KMS-11 (cell line): Measurements from ENCODE around the gene ITPRIPL2.

Experiments
- H2AFZ ChIP-seq: fragments of 200-600 bp; sonication (generic); 2 replicates; pipeline ENCODE4 v1.6.1; 2016; ENCODE audit warnings: antibody characterized with exemption, mixed run types, low read depth
- H3K27ac ChIP-seq: fragments of 200-600 bp; sonication (generic); 2 replicates; pipeline ENCODE4 v1.6.1; 2016; ENCODE audit warnings: mild to moderate bottlenecking, mixed run types
- H3K27me3 ChIP-seq: fragments of 200-600 bp; sonication (generic); 2 replicates; pipeline ENCODE4 v1.6.1; 2017; ENCODE audit warnings: mild to moderate bottlenecking, low read depth, mixed run types, moderate library complexity; ENCODE audit not compliant: insufficient read depth
- H3K36me3 ChIP-seq: fragments of 200-600 bp; sonication (generic); 2 replicates; pipeline ENCODE4 v1.6.1; 2017; ENCODE audit warnings: mild to moderate bottlenecking, mixed run types; ENCODE audit not compliant: insufficient read depth
- H3K4me1 ChIP-seq: fragments of 200-600 bp; sonication (generic); 2 replicates; pipeline ENCODE4 v1.6.1; 2016; ENCODE audit warnings: mild to moderate bottlenecking, low read depth, mixed run types; ENCODE audit not compliant: poor library complexity, severe bottlenecking
- H3K4me2 ChIP-seq: fragments of 200-600 bp; sonication (generic); 2 replicates; pipeline ENCODE4 v1.7.0; 2016; ENCODE audit warnings: mild to moderate bottlenecking, mixed run types
- H3K4me3 ChIP-seq: fragments of 200-600 bp; sonication (generic); IDR thresholded peaks from 2 replicates; pipeline ENCODE4 v1.6.1; 2017; ENCODE audit warnings: low read depth, low read length, mixed read lengths; ENCODE audit not compliant: insufficient read depth
- H3K79me2 ChIP-seq: fragments of 200-600 bp; sonication (generic); 2 replicates; pipeline ENCODE4 v1.6.1; 2016; ENCODE audit warnings: low read depth, mixed run types; ENCODE audit not compliant: insufficient read depth
- H3K9ac ChIP-seq: fragments of 200-600 bp; sonication (generic); 2 replicates; pipeline ENCODE4 v1.6.1; 2016; ENCODE audit warnings: mild to moderate bottlenecking, mixed run types
- H4K20me1 ChIP-seq: fragments of 200-600 bp; sonication (generic); 2 replicates; pipeline ENCODE4 v1.6.1; 2016; ENCODE audit warnings: mild to moderate bottlenecking, mixed run types; ENCODE audit not compliant: insufficient read depth
- CTCF ChIP-seq: fragments of 200-600 bp; sonication (generic); conservative IDR thresholded peaks from 2 replicates; pipeline ENCODE4 v1.6.1; 2017; ENCODE audit warnings: low read depth, mild to moderate bottlenecking, antibody characterized with exemption, low read length, moderate library complexity, mixed read lengths

Gene ITPRIPL2

DNA sequence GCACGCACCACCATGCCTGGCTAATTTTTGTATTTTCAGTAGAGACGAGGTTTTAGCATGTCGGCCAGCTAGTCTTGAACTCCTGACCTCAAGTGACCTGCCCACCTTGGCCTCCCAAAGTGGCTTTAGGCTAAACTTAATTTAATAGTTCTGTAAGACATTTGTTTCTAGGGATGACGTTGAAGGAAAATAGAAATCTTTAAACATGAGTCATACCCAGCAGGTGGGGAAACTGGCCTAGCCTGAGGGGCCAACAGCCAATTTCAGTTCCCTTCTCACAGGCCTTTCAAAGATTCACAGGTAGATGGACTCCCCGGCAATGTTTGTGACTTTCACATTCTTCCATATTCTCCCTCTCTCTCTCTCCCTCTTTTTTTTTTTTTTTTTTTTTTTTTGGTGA is 18.1 kb upstream of the ITPRIPL2 start:
- H3K79me2 ChIP-seq = no peaks in the 10 kb centered on the region
- H3K4me1 ChIP-seq = peaks cover 6% of the 10 kb centered on the region
- H2AFZ ChIP-seq = no peak overlapping the region; the same call in 1 of the 2 replicates

GRCh38 chr16:19098173-19098572 is 15.6 kb upstream of the ITPRIPL2 start:
- H3K4me3 ChIP-seq = no peak overlapping the region
- no peak overlapping the region for H2AFZ ChIP-seq
- H3K79me2 ChIP-seq = no peaks in the 10 kb centered on the region
- H4K20me1 ChIP-seq = no peaks in the 10 kb centered on the region
- no peak for TF ChIP-seq CTCF
- no peak overlapping the region for H3K4me2 ChIP-seq
- H3K9ac ChIP-seq = no peak overlapping the region
- no peak overlapping the region for H3K27ac ChIP-seq
- no peaks in the 10 kb centered on the region for H3K36me3 ChIP-seq
- peaks cover 6% of the 10 kb centered on the region for H3K4me1 ChIP-seq
- H3K27me3 ChIP-seq = no peaks in the 10 kb centered on the region

More for the DNA sequence above, 18.1 kb upstream of the ITPRIPL2 start:
- no peak overlapping the region for H3K4me3 ChIP-seq
- H3K27me3 ChIP-seq = no peaks in the 10 kb centered on the region
- no peak for TF ChIP-seq CTCF
- no peak overlapping the region for H3K9ac ChIP-seq
- H3K4me2 ChIP-seq = no peak overlapping the region
- no peaks in the 10 kb centered on the region for H3K36me3 ChIP-seq
- H4K20me1 ChIP-seq = no peaks in the 10 kb centered on the region
- H3K27ac ChIP-seq = no peak overlapping the region

- Histone ChIP-seq H3K4me1 (no peaks in the 10 kb centered on the region), H3K4me2 (no peak overlapping the region), H3K4me3 (no peak overlapping the region), H3K27ac (no peak overlapping the region), H3K9ac (no peak overlapping the region), H3K36me3 (no peaks in the 10 kb centered on the region), H3K79me2 (no peaks in the 10 kb centered on the region), H3K27me3 (no peaks in the 10 kb centered on the region), H2AFZ (no peak overlapping the region), H4K20me1 (no peaks in the 10 kb centered on the region)
- no peak for TF ChIP-seq CTCF
Observed at GRCh38 chr16:19102187-19102872, 11.4 kb upstream of the ITPRIPL2 start.

DNA sequence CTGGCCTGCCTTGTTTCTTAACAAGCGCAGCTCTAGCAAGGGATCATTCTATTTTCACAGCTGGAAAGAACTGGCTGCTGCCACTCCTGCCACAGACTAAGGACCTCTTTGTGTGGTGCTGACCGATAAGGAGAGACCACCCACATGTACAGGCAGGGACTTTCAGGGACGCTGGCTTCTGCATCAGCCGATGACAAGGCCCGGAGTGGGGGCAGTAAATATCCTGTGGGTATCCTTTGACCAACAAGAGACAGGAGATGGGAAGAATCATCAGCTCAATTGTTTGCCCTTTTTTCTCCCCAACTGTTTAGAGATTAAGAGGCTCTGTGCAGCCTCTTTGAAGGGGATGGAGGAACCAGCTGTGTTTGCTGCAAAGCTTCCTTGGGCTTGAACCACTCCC is 9.2 kb upstream of the ITPRIPL2 start:
- H2AFZ ChIP-seq = no peak overlapping the region
- TF ChIP-seq CTCF = no peak
- H3K4me1 ChIP-seq = no peaks in the 10 kb centered on the region
- no peak overlapping the region for H3K4me3 ChIP-seq
- H3K27me3 ChIP-seq = no peaks in the 10 kb centered on the region
- H3K9ac ChIP-seq = no peak overlapping the region
- no peaks in the 10 kb centered on the region for H3K36me3 ChIP-seq
- no peak overlapping the region for H3K4me2 ChIP-seq
- H3K27ac ChIP-seq = no peak overlapping the region
- H3K79me2 ChIP-seq = no peaks in the 10 kb centered on the region
- H4K20me1 ChIP-seq = no peaks in the 10 kb centered on the region
